Common myeloid progenitor, CD34-positive (primary cell): ENCODE data around the gene TTC28.

Experiments used
- CTCF ChIA-PET: fragments of 350-600 bp; sonication (Branson Sonifier 250); formaldehyde crosslinking; loops from one replicate; lab custom pipeline; 2021; ENCODE audit warnings: antibody characterized with exemption; lab: Charles Lee
- POLR2A ChIA-PET: fragments of 350-600 bp; sonication (Branson Sonifier 250); formaldehyde crosslinking; loops from one replicate; lab custom pipeline; 2021; ENCODE audit warnings: antibody characterized with exemption; lab: Charles Lee
- DNase-seq, 3 donors: peaks; one replicate each; pipeline versions ENCODE4 v3.0.0 to v3.0.0-alpha.2; 2013
- H3K27ac ChIP-seq, 2 experiments: 1 replicate in 1 of 2; 2 replicates in 1 of 2; pipeline ENCODE4 v1.7.0; 2013; ENCODE audit warnings: inconsistent platforms in 2 of 2, low read length in 2 of 2, mild to moderate bottlenecking in 2 of 2, low read depth in 1 of 2, moderate library complexity in 1 of 2; ENCODE audit not compliant: severe bottlenecking in 2 of 2, insufficient read depth in 1 of 2, poor library complexity in 1 of 2
- H3K27me3 ChIP-seq, 5 experiments: replicated peaks in 2 of 5; 1 replicate in 3 of 5; 2 replicates in 2 of 5; pipeline versions ENCODE4 v1.6.1 to v1.7.0; 2013; ENCODE audit warnings: low read length in 4 of 5, mild to moderate bottlenecking in 2 of 5, moderate library complexity in 2 of 5, inconsistent platforms in 1 of 5; ENCODE audit not compliant: insufficient read depth in 5 of 5, control insufficient read depth in 4 of 5
- H3K36me3 ChIP-seq, 4 experiments: 1 replicate in 2 of 4; 2 replicates in 2 of 4; pipeline versions ENCODE4 v1.6.1 to v1.7.0; 2013; ENCODE audit warnings: low read length in 3 of 4, control low read depth in 1 of 4, mild to moderate bottlenecking in 1 of 4; ENCODE audit not compliant: control insufficient read depth in 4 of 4, insufficient read depth in 4 of 4
- H3K4me1 ChIP-seq, 4 experiments: 1 replicate in 3 of 4; 2 replicates in 1 of 4; pipeline versions ENCODE4 v1.6.1 to v1.7.1; 2013; ENCODE audit warnings: low read length in 3 of 4, mild to moderate bottlenecking in 3 of 4, control low read depth in 1 of 4, inconsistent platforms in 1 of 4, moderate library complexity in 1 of 4; ENCODE audit not compliant: control insufficient read depth in 4 of 4, insufficient read depth in 4 of 4; ENCODE audit errors: control extremely low read depth in 1 of 4
- H3K4me3 ChIP-seq, 7 experiments: 1 replicate in 4 of 7; 2 replicates in 3 of 7; pipeline versions ENCODE4 v1.5.1 to v1.7.0; 2013; ENCODE audit warnings: mild to moderate bottlenecking in 7 of 7, low read length in 6 of 7, moderate library complexity in 6 of 7, inconsistent platforms in 2 of 7, low read depth in 2 of 7, control low read depth in 1 of 7; ENCODE audit not compliant: insufficient read depth in 4 of 7, control insufficient read depth in 1 of 7; ENCODE audit errors: extremely low read depth in 1 of 7
- H3K9me3 ChIP-seq, 5 experiments: 1 replicate in 4 of 5; 2 replicates in 1 of 5; pipeline versions ENCODE4 v1.6.1 to v1.7.1; 2013; ENCODE audit warnings: low read length in 4 of 5, mild to moderate bottlenecking in 2 of 5, inconsistent platforms in 1 of 5, low read depth in 1 of 5, moderate library complexity in 1 of 5; ENCODE audit not compliant: control insufficient read depth in 4 of 5, insufficient read depth in 2 of 5; ENCODE audit errors: control extremely low read depth in 1 of 5
- WGBS: methylation state at CpG from one replicate; pipeline ENCODE4 v1.1.5; 2013; ENCODE audit not compliant: insufficient coverage; 5-methylcytosine and 5-hydroxymethylcytosine counted together

The TTC28 gene

DNA sequence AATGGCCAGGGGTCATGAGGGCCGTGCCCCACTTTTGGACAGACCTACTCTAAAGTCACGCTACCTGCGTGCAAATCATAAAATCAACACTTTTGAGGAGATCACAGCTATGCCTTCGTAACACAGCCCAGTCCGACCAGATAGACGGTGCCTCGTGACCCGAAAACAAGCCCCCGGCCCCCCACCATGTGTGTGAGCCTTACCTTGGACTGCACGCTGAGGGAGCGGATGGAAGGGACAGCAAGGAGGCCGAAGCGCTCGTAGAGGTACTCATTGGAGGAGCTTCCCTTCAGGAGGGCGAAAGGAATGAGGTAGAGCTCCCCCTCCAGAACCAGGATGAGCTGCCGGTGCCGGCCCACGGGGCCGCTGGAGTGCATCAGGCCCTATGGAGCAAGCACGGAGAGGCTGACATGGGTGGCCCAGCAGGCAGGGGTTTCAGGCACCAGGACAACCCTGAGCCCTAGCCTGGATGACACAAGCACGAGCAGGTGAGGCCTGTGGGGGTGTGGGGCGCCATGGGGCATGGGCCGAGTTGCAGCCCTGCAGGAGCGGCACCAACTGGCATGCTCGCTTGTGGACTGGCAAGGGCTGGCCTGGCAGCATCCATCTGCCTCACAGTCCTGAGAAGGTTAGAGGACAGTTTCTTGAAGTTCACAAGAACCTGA, 678.3 kb downstream of the TTC28 start:
- DNase-seq = no peak
- H3K4me3 ChIP-seq = no peak overlapping the region
- WGBS = 98% methylated on average over 23 of the region's 25 CpGs
- H3K27ac ChIP-seq = no peak overlapping the region
- peaks cover 0 to 7% (median 2%) of the 10 kb centered on the region in 4 experiments for H3K36me3 ChIP-seq
- H3K27me3 ChIP-seq = no peaks in the 10 kb centered on the region
- ChIA-PET CTCF (interaction anchor here (1.1 kb wide), 1 partner anchor 115 kb away, joined by 3 read pairs; no protein-coding TSS in a partner anchor), POLR2A (no interaction called here)
- H3K9me3 ChIP-seq = no peaks in the 10 kb centered on the region
- no peaks in the 10 kb centered on the region for H3K4me1 ChIP-seq

DNA sequence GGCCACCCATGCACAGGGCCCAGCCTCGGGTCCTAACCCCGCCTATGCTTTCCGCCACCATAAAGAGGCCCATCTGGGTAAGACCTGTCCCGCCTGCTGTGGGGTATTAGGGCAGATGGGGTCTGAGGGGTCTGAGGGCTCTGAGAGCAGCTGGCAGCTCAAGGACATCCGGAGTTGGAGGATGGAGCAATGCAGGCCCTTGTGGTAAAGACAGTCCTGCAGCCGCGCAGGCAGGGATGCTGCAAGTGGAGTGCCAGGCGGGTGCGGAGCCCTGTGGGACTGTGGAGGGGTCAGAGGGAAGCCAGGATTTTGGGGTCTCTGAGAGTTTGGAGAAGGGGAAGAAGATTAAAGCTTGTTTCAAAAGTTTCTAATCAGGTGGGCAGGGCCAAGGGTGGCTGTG, 679.3 kb downstream of the TTC28 start:
- CTCF ChIA-PET = interaction anchor here (1.1 to 1.8 kb wide), 3 partner anchors 11 to 114 kb away, joined by 3 to 5 read pairs (median 4); no protein-coding TSS in a partner anchor
- no peak for DNase-seq
- WGBS = 100% methylated on average over 5 of the region's 9 CpGs
- POLR2A ChIA-PET = no interaction called here
- no peaks in the 10 kb centered on the region for H3K4me1 ChIP-seq
- H3K36me3 ChIP-seq = peaks cover 0 to 7% (median 2%) of the 10 kb centered on the region in 4 experiments
- H3K27me3 ChIP-seq = no peaks in the 10 kb centered on the region
- no peak overlapping the region for H3K4me3 ChIP-seq
- H3K9me3 ChIP-seq = no peaks in the 10 kb centered on the region
- no peak overlapping the region for H3K27ac ChIP-seq

DNA sequence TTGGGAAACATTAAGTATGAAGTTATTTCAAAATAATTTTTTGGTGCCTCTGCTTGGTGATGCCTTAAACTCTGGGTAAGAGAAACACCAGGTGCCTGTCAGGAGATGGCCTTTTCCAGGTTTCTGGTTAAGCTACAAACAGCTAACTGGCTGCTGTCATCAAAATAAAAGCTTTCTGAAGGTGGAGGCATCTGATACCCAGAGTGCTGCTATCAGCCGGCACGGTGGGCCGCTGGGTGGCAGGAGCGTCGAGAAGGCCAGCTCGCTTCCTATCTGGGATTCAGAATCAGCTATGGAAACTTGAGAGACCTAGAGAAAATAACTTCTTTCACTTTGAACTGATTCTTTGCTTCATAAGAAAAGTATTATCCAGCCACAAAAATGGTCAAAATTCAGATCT, 679.8 kb downstream of the TTC28 start:
- CTCF ChIA-PET = interaction anchor here (1.1 to 1.8 kb wide), 3 partner anchors 10 to 113 kb away, joined by 3 to 5 read pairs (median 4); no protein-coding TSS in a partner anchor

DNA sequence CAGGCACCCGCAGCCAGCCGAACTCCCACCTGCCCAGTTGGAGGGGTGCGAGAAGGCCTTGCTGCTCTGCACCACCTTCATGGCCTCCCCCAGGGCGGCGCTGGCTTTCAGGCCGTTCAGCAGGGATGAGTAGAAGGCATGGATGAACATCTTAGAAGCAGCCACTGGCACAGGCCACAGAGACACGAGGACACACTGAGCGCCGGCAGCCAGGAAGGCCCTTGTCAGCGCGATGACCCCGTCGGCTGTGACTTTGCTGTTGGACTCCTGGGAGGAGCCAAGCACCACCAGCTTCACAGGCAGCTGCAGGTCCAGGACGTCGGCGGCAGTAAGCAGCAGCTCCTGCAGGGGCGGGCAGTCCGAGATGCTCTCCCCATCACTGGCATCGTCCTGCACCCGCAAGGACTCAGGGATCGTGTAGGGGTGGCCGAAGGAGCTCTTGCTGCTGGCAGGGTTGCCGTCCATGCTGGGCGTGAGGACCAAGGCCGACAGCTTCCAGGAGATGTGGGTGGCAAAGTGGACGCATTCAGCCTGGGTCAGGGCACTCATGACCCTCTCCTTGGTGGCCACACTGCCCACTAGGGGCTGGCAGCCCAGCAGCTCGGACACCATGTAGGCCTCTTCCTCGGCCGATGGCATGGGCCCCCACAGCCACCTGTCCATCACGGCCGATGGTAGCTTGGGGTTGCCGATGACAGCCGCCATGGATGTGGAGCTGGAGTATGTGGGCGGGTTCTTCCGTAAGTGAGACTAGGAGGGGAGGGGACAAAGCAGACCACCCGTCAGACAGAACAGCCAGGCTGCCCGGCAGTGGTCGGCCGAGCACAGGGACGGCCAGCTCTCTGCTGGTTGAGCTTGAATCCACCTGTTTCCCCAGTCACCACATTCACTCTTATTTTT, 680.9 kb downstream of the TTC28 start:
- Histone ChIP-seq H3K36me3 (peaks cover 0 to 7% (median 2%) of the 10 kb centered on the region in 4 experiments), H3K27me3 (no peaks in the 10 kb centered on the region), H3K4me1 (peaks cover 0 to 5% (median 0%) of the 10 kb centered on the region in 4 experiments), H3K9me3 (no peaks in the 10 kb centered on the region), H3K27ac (no peak overlapping the region), H3K4me3 (no peak overlapping the region)
- CTCF ChIA-PET = interaction anchor here (1.8 kb wide), 1 partner anchor 9 kb away, joined by 5 read pairs; no protein-coding TSS in a partner anchor
- POLR2A ChIA-PET = no interaction called here
- WGBS = 98% methylated on average over 35 of the region's 40 CpGs
- no peak for DNase-seq

More for the DNA sequence above, 679.8 kb downstream of the TTC28 start:
- no peak overlapping the region for H3K4me3 ChIP-seq
- H3K36me3 ChIP-seq = peaks cover 0 to 7% (median 2%) of the 10 kb centered on the region in 4 experiments
- H3K27ac ChIP-seq = no peak overlapping the region
- H3K4me1 ChIP-seq = no peaks in the 10 kb centered on the region
- no peaks in the 10 kb centered on the region for H3K27me3 ChIP-seq
- WGBS = 98% methylated on average over 6 of the region's 6 CpGs
- DNase-seq = no peak
- POLR2A ChIA-PET = no interaction called here
- H3K9me3 ChIP-seq = no peaks in the 10 kb centered on the region

DNA sequence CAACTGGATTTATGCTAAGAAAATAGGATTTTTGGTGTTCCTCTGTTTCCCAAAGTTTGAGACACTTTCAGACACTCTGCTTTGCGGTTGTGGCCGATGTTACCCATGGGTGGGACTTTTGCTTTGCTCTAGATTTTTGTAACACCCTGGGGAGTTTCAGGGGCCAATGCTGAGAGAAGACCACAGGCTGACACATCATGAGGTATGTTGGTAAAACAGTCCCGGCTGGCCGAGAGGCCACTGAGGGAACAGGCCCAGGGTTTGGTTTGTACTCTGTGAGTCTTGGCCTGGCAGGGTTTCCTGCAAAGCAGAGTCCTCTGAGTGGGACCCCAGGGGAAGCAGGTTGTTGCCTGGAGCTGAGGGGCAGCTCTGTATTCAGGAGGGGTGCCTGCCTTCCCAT, 682.1 kb downstream of the TTC28 start:
- Histone ChIP-seq H3K36me3 (peaks cover 0 to 7% (median 2%) of the 10 kb centered on the region in 4 experiments), H3K4me1 (peaks cover 0 to 5% (median 0%) of the 10 kb centered on the region in 4 experiments), H3K27ac (no peak overlapping the region), H3K27me3 (no peaks in the 10 kb centered on the region), H3K4me3 (no peak overlapping the region), H3K9me3 (no peaks in the 10 kb centered on the region)
- WGBS = 94% methylated on average over 4 of the region's 4 CpGs
- ChIA-PET CTCF (no interaction called here), POLR2A (no interaction called here)
- no peak for DNase-seq

DNA sequence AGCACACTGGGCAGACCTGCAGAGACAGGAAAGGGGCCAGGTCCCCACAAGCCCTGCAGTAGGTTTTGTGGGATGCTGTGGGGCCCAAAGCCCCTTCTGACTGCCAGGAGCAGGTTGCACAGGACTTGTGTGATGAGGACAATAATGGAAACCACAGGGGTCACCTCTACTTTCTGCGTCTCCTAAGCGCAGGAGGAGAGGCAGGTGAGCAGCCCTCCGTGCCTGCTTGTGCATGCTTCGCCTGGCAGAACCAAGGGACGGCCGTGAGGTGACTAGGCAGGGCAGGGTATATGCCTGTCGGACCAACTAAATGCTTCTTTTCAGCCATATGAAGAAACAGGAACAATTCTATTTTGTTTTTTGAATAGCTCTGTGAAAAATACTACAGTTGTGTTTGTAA, 682.7 kb downstream of the TTC28 start:
- H3K36me3 ChIP-seq = peaks cover 0 to 11% (median 2%) of the 10 kb centered on the region in 4 experiments
- ChIA-PET POLR2A (no interaction called here), CTCF (interaction anchor here (2.4 kb wide), 1 partner anchor 15 kb away, joined by 7 read pairs; no protein-coding TSS in a partner anchor)
- H3K9me3 ChIP-seq = no peaks in the 10 kb centered on the region
- DNase-seq = no peak
- no peak overlapping the region for H3K4me3 ChIP-seq
- H3K27me3 ChIP-seq = no peaks in the 10 kb centered on the region
- peaks cover 0 to 5% (median 0%) of the 10 kb centered on the region in 4 experiments for H3K4me1 ChIP-seq
- H3K27ac ChIP-seq = no peak overlapping the region
- 96% methylated on average over 7 of the region's 7 CpGs for WGBS
